Panc1 (cell line): ENCODE measurements around the gene KAT14.

Experiments used
- POLR2AphosphoS5 ChIP-seq: IDR thresholded peaks from 2 replicates; pipeline ENCODE4 v1.6.1; 2012; ENCODE audit warnings: mild to moderate bottlenecking, low read depth, low read length, moderate library complexity
- SIN3A ChIP-seq: IDR thresholded peaks from 2 replicates; pipeline ENCODE4 v1.6.1; 2012; ENCODE audit warnings: low read depth, mild to moderate bottlenecking, low read length, moderate library complexity, borderline replicate concordance; ENCODE audit not compliant: insufficient read depth
- TF ChIP-seq, protein P1 (sequence below): fragments of 450-650 bp; IDR thresholded peaks from 2 replicates; pipeline ENCODE4 v1.5.1; 2017; ENCODE audit warnings: mild to moderate bottlenecking
- TF ChIP-seq, protein P2 (sequence below), 2 experiments: IDR thresholded peaks; 2 replicates each; pipeline ENCODE4 v1.6.1; 2011 to 2012; ENCODE audit warnings: low read depth in 2 of 2, control low read depth in 1 of 2, low read length in 1 of 2, mild to moderate bottlenecking in 1 of 2, moderate library complexity in 1 of 2; ENCODE audit not compliant: insufficient read depth in 1 of 2

DNA sequence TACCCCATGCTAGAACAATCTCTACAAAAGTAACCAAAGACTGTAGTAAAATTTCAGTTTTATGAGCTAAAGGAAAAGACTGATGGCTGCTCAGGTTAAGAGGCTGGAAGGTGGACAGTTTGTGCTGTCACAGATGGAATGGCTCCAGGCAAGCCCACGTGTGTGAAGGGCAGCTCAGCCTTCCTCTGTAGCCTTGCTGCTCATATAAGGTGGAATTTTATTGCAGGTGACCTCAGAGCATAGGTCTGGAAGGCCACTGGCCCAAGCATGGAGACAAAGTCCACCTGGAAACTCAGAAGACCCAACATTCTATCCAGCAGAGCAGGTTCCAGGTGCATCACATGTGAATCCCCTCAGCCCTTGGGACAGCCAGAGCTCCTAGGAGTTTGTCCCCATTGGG lies 53.6 kb downstream of the KAT14 start:
- TF ChIP-seq, protein P1, sequence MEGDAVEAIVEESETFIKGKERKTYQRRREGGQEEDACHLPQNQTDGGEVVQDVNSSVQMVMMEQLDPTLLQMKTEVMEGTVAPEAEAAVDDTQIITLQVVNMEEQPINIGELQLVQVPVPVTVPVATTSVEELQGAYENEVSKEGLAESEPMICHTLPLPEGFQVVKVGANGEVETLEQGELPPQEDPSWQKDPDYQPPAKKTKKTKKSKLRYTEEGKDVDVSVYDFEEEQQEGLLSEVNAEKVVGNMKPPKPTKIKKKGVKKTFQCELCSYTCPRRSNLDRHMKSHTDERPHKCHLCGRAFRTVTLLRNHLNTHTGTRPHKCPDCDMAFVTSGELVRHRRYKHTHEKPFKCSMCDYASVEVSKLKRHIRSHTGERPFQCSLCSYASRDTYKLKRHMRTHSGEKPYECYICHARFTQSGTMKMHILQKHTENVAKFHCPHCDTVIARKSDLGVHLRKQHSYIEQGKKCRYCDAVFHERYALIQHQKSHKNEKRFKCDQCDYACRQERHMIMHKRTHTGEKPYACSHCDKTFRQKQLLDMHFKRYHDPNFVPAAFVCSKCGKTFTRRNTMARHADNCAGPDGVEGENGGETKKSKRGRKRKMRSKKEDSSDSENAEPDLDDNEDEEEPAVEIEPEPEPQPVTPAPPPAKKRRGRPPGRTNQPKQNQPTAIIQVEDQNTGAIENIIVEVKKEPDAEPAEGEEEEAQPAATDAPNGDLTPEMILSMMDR, result no peak
- TF ChIP-seq, protein P2, sequence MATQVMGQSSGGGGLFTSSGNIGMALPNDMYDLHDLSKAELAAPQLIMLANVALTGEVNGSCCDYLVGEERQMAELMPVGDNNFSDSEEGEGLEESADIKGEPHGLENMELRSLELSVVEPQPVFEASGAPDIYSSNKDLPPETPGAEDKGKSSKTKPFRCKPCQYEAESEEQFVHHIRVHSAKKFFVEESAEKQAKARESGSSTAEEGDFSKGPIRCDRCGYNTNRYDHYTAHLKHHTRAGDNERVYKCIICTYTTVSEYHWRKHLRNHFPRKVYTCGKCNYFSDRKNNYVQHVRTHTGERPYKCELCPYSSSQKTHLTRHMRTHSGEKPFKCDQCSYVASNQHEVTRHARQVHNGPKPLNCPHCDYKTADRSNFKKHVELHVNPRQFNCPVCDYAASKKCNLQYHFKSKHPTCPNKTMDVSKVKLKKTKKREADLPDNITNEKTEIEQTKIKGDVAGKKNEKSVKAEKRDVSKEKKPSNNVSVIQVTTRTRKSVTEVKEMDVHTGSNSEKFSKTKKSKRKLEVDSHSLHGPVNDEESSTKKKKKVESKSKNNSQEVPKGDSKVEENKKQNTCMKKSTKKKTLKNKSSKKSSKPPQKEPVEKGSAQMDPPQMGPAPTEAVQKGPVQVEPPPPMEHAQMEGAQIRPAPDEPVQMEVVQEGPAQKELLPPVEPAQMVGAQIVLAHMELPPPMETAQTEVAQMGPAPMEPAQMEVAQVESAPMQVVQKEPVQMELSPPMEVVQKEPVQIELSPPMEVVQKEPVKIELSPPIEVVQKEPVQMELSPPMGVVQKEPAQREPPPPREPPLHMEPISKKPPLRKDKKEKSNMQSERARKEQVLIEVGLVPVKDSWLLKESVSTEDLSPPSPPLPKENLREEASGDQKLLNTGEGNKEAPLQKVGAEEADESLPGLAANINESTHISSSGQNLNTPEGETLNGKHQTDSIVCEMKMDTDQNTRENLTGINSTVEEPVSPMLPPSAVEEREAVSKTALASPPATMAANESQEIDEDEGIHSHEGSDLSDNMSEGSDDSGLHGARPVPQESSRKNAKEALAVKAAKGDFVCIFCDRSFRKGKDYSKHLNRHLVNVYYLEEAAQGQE (IDR thresholded peaks at IDR 0.05; ENCODE audit: insufficient read depth in 1 of 2, low read depth in 2 of 2, low read length in 1 of 2), result no peak
- TF ChIP-seq POLR2AphosphoS5 (no peak), SIN3A (no peak)
